Erythroblast (primary cell): ENCODE results near the gene YWHAH.

Experiments
- GATA1 ChIP-seq: IDR thresholded peaks from 2 replicates; pipeline ENCODE4 v1.6.1; 2011; ENCODE audit warnings: low read depth, mild to moderate bottlenecking, control low read depth, low read length, moderate library complexity
- POLR2A ChIP-seq: IDR thresholded peaks from 2 replicates; pipeline ENCODE4 v1.6.1; 2011; ENCODE audit warnings: mild to moderate bottlenecking, low read length

DNA sequence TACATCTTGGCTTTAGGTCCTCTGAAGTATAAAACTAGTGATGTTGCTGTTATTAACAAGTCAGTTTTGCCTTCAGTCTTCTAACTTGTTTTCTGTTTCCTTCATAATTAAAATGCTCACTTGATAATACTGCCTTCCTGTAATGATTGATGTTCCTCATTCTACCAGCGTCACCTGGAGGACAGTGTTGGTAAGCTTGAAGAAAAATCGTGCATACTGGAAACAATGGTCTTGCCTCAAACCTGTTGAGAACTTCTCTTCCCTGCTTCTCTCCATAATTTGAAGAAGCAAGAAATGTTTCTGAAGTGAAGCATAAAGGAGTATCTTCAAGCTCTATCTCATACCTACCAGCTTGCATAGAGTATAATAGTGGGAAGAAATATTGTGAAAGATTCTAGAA is 3.0 kb downstream of the YWHAH start:
- no peak for TF ChIP-seq POLR2A
- TF ChIP-seq GATA1, result no peak
